Activated CD8-positive, alpha-beta T cell treated with anti-CD3 and anti-CD28 coated beads for 36 hours (primary cell): ENCODE data around the gene SH3PXD2B. TPM values are rescaled to one million over a fixed set of nuclear protein-coding genes. Genes with fewer than 3 reads are reported as not detected.
A peak's percentile ranks its signal among the peaks of the same experiment; 100 is the strongest.

Source experiments
- ATAC-seq: fragments of 200-7000 bp; cut with Tn5 transposase; one replicate; pipeline ENCODE4 v1.10.0; 2021; ENCODE audit warnings: mild to moderate bottlenecking, moderate library complexity
- CTCF ChIA-PET: fragments of 350-600 bp; sonication (Branson Sonifier 250); formaldehyde crosslinking; loops from one replicate; lab custom pipeline; 2021; ENCODE audit warnings: antibody characterized with exemption; lab: Charles Lee
- POLR2A ChIA-PET: fragments of 350-600 bp; sonication (Branson Sonifier 250); formaldehyde crosslinking; loops from one replicate; lab custom pipeline; 2021; ENCODE audit warnings: antibody characterized with exemption; lab: Charles Lee
- DNase-seq: peaks from one replicate; pipeline ENCODE4 v3.0.0-alpha.2; 2020
- H3K27ac Mint-ChIP-seq: one replicate; pipeline ENCODE4 v1.8.0; 2021; ENCODE audit warnings: mild to moderate bottlenecking, mixed read lengths
- H3K27me3 Mint-ChIP-seq: one replicate; pipeline ENCODE4 v1.8.0; 2021; ENCODE audit warnings: mixed read lengths
- H3K36me3 Mint-ChIP-seq: one replicate; pipeline ENCODE4 v1.8.0; 2021; ENCODE audit warnings: low read depth, mixed read lengths
- H3K4me1 Mint-ChIP-seq: one replicate; pipeline ENCODE4 v1.8.0; 2021; ENCODE audit warnings: low read depth, mixed read lengths
- H3K4me3 Mint-ChIP-seq: one replicate; pipeline ENCODE4 v1.8.0; 2021; ENCODE audit warnings: mild to moderate bottlenecking, moderate library complexity, mixed read lengths
- H3K9me3 Mint-ChIP-seq: one replicate; pipeline ENCODE4 v1.8.0; 2021; ENCODE audit warnings: mixed read lengths
- CTCF ChIP-seq: fragments of 200-600 bp; IDR thresholded peaks from one replicate; pipeline ENCODE4 v1.8.0; 2022; ENCODE audit warnings: antibody characterized with exemption, mild to moderate bottlenecking
- intact Hi-C: fragments of 100-400 bp; cut with micrococcal nuclease; formaldehyde crosslinking; loops from one replicate; pipeline ENCODE4 v1.10.0; 2022
- total RNA-seq, 2 experiments: library from RNA; stranded (reverse); gene quantifications; one replicate each; pipeline ENCODE4 v1.2.3, GENCODE V29; 2021

SH3PXD2B gene
- total RNA-seq, result under 1 TPM; 0.38 to 0.47 TPM

DNA sequence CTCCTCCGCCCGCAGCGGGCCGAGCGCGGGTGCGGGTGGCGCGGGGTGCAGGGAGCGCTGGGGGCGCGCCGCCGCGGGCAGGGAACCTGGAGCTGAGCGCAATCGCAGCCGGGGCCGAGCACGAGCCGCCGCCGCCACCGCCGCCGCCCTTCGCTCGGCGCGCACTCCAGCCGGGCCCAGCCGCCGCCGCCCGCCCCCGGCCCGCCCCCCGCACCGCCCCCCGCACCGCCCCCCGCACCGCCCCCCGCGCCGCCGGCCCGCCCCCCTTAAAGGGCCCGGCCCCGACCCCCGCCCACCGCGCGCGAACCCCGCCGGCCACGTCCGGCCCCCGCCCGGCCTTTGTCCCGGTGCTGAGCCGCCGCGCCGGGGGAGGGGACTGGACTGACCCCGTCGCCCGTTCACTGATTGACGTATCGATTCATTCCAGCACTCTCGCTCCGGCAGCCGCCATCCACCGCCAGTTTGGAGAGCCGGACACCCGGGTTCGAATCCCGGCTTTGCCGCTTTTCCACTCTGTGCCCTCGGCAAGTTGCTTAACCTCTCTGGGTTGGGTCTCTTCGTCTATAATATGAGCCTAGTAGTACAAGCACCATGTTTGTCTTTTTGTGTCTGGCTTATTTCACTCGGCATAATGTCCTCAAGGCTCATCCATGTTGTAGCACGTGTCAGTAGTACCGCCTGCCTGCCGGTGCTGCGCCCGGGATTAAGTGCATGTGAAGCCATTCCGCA is at the start of gene SH3PXD2B:
Gene SH3PXD2B, minus strand, starts transcription at position 168 of the 729 bp plus-strand sequence. CDS start 173 bp downstream, outside the sequence.
- DNase-seq (peak; percentile 52), ATAC-seq (peak; percentile 70)
- Mint-ChIP-seq H3K9me3 (no peaks in the 10 kb centered on the region), H3K4me1 (peaks cover 9% of the 10 kb centered on the region), H3K4me3 (peak within 1 kb of the TSS; percentile 73), H3K36me3 (no peaks in the 10 kb centered on the region), H3K27ac (no peak within 1 kb of the TSS), H3K27me3 (peaks cover 34% of the 10 kb centered on the region)
- ChIA-PET POLR2A (no interaction called here), CTCF (interaction anchor here (1.4 kb wide), 1 partner anchor 161 kb away, joined by 3 read pairs; no protein-coding TSS in a partner anchor)
- intact Hi-C loops, result no loop called here
- TF ChIP-seq CTCF, result no peak

DNA sequence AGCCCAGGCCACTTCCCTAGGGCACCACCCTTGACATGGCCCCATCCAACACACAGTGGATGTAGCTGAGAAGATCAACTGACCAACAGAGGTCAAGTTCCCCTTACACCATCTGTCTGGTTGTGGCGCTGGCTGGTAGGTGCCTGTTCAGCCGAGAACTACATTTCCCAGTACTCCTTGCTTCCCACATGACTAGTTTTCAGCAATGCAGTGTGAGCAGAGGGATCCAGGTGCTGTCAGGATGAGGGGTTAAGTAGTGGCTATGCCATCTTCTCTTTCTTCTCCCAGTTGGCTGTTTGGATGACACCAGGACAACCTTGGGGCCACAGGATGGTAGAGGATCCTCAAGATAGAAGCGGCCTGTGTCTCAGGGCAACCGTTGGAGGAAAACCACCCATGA is 48.6 kb upstream of the SH3PXD2B start:
- no peak for TF ChIP-seq CTCF
- ATAC-seq, result no peak
- ChIA-PET CTCF (no interaction called here), POLR2A (no interaction called here)
- no peaks in the 10 kb centered on the region for H3K9me3 Mint-ChIP-seq
- no peaks in the 10 kb centered on the region for H3K36me3 Mint-ChIP-seq
- intact Hi-C loops, result no loop called here
- H3K27ac Mint-ChIP-seq, result no peak overlapping the region
- no peak overlapping the region for H3K4me3 Mint-ChIP-seq
- H3K4me1 Mint-ChIP-seq, result no peaks in the 10 kb centered on the region
- peaks cover 5% of the 10 kb centered on the region for H3K27me3 Mint-ChIP-seq
- no peak for DNase-seq

GRCh38 chr5:172502410-172502809 is 48.1 kb upstream of the SH3PXD2B start:
- ChIA-PET CTCF (no interaction called here), POLR2A (no interaction called here)
- TF ChIP-seq CTCF, result no peak
- H3K27ac Mint-ChIP-seq, result no peak overlapping the region
- intact Hi-C loops, result no loop called here
- DNase-seq (no peak), ATAC-seq (no peak)
- no peaks in the 10 kb centered on the region for H3K4me1 Mint-ChIP-seq
- no peaks in the 10 kb centered on the region for H3K9me3 Mint-ChIP-seq
- no peaks in the 10 kb centered on the region for H3K36me3 Mint-ChIP-seq
- H3K27me3 Mint-ChIP-seq, result peaks cover 4% of the 10 kb centered on the region
- no peak overlapping the region for H3K4me3 Mint-ChIP-seq

DNA sequence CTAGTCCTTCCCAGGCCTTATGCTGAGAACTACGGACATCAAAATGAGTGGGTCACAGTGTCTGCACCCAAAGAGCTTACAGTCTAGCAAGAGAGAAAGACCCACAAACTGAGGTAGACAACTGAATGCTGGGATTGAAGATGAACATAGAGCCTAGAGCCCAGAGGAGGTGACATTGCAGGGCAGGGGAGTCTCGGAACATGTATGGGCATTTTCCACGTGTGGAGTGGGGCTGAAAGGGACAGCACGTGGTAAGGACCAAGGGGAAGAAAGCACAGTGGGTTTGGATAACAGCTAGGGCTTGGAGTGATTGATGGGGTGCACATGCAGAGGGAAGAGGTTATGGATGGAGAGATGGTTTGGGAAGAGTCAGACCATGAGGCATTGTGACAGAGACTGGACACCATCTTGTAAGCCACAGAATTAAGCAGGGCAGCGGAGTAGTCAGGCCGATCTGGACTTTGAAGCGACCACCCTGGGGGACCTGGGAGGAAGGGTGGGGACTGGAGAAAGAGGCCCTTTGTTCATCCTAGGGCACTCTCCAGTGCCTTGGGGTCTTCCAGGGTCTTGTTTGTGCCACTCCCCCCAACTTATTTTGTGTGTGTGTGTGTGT is 47.5 kb upstream of the SH3PXD2B start:
- POLR2A ChIA-PET, result no interaction called here
- H3K4me3 Mint-ChIP-seq, result no peak overlapping the region
- no peaks in the 10 kb centered on the region for H3K4me1 Mint-ChIP-seq
- intact Hi-C loops, result no loop called here
- H3K9me3 Mint-ChIP-seq, result no peaks in the 10 kb centered on the region
- H3K27ac Mint-ChIP-seq, result no peak overlapping the region
- no peak for TF ChIP-seq CTCF
- H3K27me3 Mint-ChIP-seq, result peaks cover under 1% of the 10 kb centered on the region
- DNase-seq, result no peak
- ATAC-seq, result no peak
- CTCF ChIA-PET, result no interaction called here
- no peaks in the 10 kb centered on the region for H3K36me3 Mint-ChIP-seq

DNA sequence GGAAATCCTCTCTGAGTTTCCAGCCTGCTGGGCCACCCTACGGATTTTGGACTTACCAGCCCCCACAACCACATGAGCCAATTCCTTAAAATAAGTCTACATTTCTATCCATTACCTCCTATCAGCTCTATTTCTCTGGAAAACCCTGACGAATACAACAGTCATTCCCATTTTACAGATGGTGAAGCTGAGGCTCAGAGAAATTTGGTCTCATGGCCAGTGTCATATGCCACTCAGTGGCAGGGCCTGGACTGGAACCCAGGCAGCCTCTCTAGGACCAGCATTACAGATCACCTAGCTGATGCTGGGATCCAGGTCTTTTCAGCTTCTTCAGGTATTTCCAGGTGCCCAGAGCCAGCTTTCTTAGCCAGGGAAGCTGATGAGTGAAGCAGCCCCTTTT is 45.0 kb upstream of the SH3PXD2B start:
- ChIA-PET CTCF (interaction anchor here (1.0 to 1.8 kb wide), 3 partner anchors 20 to 215 kb away, joined by 3 to 4 read pairs (median 3); no protein-coding TSS in a partner anchor), POLR2A (no interaction called here)
- DNase-seq, result no peak
- Mint-ChIP-seq H3K27me3 (peaks cover 2% of the 10 kb centered on the region), H3K36me3 (no peaks in the 10 kb centered on the region), H3K9me3 (no peaks in the 10 kb centered on the region), H3K4me1 (no peaks in the 10 kb centered on the region), H3K4me3 (no peak overlapping the region), H3K27ac (no peak overlapping the region)
- intact Hi-C loops, result no loop called here
- TF ChIP-seq CTCF, result no peak
- ATAC-seq, result no peak
